ENCODE measurements around the gene RPS18. TPM values are rescaled to one million over a fixed set of nuclear protein-coding genes. Genes with fewer than 3 reads are reported as not detected.
A peak's percentile ranks its signal among the peaks of the same experiment; 100 is the strongest.

RPS18 gene
- total RNA-seq, 1 donor from 2014 or later, result 3,296 TPM

DNA sequence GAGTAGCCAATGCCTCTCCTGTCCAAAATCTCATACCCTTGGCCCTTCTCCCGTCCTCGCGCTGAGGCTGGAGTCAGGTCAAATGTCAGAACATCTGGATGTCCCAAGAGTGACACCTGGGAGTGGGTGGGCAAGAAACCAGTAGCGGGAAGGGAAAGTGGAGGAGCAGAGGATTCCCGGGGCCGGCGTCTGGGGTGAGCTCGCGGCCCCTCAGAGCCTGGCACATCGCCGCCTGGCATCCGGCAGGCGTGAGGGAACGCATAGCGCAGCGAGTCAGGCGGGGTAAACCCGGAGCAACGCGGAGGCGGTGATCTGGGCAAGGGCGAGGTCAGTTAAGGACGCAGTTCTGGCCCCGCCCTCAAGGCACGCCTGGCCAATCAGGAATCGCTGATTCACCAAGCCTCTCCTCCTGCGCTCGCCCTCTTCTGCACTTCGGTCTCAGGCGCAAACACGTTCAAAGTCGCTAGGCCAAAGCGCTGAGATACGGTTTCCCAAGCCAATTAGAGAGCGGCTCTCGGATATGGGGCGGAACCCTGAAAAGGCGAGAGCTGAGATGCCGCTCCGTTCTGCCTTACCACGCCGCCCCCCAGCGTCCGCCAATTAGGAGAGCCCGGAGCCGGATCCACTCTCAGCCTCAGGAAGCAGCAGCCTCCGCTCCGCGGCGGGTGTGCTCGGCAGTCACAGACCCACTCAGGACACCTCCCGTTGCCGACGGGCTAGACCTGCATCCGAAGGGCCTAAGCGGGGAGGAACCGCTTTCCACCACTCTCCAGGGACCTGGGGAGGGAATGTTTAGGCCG is 22.7 kb upstream of the RPS18 start:
- H3K27ac ChIP-seq, result peak overlapping the region; percentile 96
- H3K27me3 ChIP-seq, result no peaks in the 10 kb centered on the region
- DNase-seq (ENCODE audit: extremely low spot score in 2 of 2), result peak; percentile 99
- H3K4me1 ChIP-seq, result peaks cover 27% of the 10 kb centered on the region
- H3K4me3 ChIP-seq, result peak overlapping the region; percentile 45 to 58
- peaks cover 0 to 5% of the 10 kb centered on the region in 2 donors for H3K36me3 ChIP-seq
- intact Hi-C loops (cut with DNase I), result loop anchor here (5.0 to 10.0 kb wide), 3 partner anchors 87 to 232 kb away; no protein-coding TSS in a partner anchor
- TF ChIP-seq POLR2A (IDR thresholded peaks at IDR 0.05) (peak in 1 of 2 donors; percentile 71), POLR2AphosphoS5 (IDR thresholded peaks at IDR 0.05; ENCODE audit: insufficient read depth in 1 of 2, low read depth in 1 of 2) (peak; percentile 90 to 92), CTCF (IDR thresholded peaks at IDR 0.05) (peak in 2 of 3 experiments; percentile 13 to 24)
- H3K9me3 ChIP-seq, result no peaks in the 10 kb centered on the region

DNA sequence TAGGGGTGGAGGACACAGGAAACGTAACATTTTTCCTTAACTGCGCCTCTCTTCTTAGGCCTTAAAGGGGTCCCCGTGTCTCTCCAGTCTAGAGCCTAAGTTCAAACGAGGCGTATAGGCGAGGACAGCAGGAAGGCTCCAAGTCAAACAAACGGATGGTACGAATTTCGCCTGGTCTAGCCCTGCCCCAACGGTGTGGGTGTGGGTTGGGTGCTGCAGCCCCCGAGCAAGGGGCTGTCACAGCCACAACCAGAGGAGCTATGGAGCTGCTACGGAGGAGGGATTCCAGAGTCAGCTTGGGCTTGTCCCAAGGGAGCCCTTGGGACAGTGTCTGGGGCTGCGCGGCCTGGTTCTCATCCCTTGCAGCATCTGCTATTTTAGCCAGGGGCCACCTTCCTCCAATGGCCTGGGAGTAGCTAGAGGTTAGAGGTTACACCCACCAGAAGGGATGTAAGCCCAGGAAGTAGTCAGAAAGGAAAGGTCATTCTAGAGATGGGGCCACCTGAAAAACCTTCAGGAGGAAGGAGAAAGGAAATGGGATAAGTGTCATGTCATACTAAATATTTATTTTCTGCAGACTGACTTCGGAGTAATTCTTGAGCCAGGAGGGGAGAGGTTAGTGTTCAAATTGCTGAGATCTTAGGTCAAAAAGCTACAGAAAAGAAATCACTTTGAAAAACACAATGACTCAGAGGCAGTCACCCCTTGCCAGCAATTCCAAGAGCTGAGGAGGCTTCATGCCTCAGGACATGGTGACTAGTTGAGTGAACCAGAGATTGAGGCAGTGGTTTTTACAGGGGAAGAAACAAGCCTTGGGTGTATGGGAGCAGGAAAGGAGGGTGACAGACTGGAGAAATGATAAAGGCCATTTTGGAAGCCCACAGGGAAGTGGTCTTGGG is 21.9 kb upstream of the RPS18 start:
- H3K36me3 ChIP-seq, result peaks cover 0 to 5% of the 10 kb centered on the region in 2 donors
- no peak for DNase-seq (ENCODE audit: extremely low spot score in 2 of 2)
- intact Hi-C loops (cut with DNase I), result loop anchor here (5.0 to 10.0 kb wide), 3 partner anchors 88 to 233 kb away; no protein-coding TSS in a partner anchor
- H3K9me3 ChIP-seq, result no peaks in the 10 kb centered on the region
- H3K27me3 ChIP-seq, result no peaks in the 10 kb centered on the region
- TF ChIP-seq POLR2AphosphoS5 (IDR thresholded peaks at IDR 0.05; ENCODE audit: insufficient read depth in 1 of 2, low read depth in 1 of 2) (no peak), POLR2A (IDR thresholded peaks at IDR 0.05) (no peak), CTCF (IDR thresholded peaks at IDR 0.05) (no peak)
- peak overlapping the region; percentile 45 to 58 for H3K4me3 ChIP-seq
- peak overlapping the region; percentile 94 for H3K27ac ChIP-seq
- H3K4me1 ChIP-seq, result peaks cover 27% of the 10 kb centered on the region

GRCh38 chr6:33250731-33251130 is 21.1 kb upstream of the RPS18 start:
- intact Hi-C loops (cut with DNase I), result no loop called here
- no peaks in the 10 kb centered on the region for H3K27me3 ChIP-seq
- no peaks in the 10 kb centered on the region for H3K9me3 ChIP-seq
- no peak for TF ChIP-seq POLR2A (IDR thresholded peaks at IDR 0.05)
- TF ChIP-seq CTCF (IDR thresholded peaks at IDR 0.05), result no peak
- no peak for TF ChIP-seq POLR2AphosphoS5 (IDR thresholded peaks at IDR 0.05; ENCODE audit: insufficient read depth in 1 of 2, low read depth in 1 of 2)
- no peak for DNase-seq (ENCODE audit: extremely low spot score in 2 of 2)
- peaks cover 0 to 5% of the 10 kb centered on the region in 2 donors for H3K36me3 ChIP-seq
- H3K27ac ChIP-seq, result peak overlapping the region; percentile 94
- no peak overlapping the region for H3K4me3 ChIP-seq
- H3K4me1 ChIP-seq, result peaks cover 27% of the 10 kb centered on the region

- TF ChIP-seq POLR2A (IDR thresholded peaks at IDR 0.05) (no peak), CTCF (IDR thresholded peaks at IDR 0.05) (no peak), POLR2AphosphoS5 (IDR thresholded peaks at IDR 0.05; ENCODE audit: insufficient read depth in 1 of 2, low read depth in 1 of 2) (no peak)
- Histone ChIP-seq H3K4me3 (no peak overlapping the region), H3K36me3 (peaks cover 0 to 5% of the 10 kb centered on the region in 2 donors), H3K4me1 (peaks cover 27% of the 10 kb centered on the region), H3K27me3 (no peaks in the 10 kb centered on the region), H3K27ac (no peak overlapping the region), H3K9me3 (no peaks in the 10 kb centered on the region)
- intact Hi-C loops (cut with DNase I), result no loop called here
- DNase-seq (ENCODE audit: extremely low spot score in 2 of 2), result no peak
Measured at GRCh38 chr6:33251395-33252012, 20.4 kb upstream of the RPS18 start.

All from vagina (tissue), 2 donors.